Transverse colon (tissue), 4 donors: ENCODE results near the gene PAK1. TPM values are rescaled to one million over a fixed set of nuclear protein-coding genes. Genes with fewer than 3 reads are reported as not detected.

Source experiments
- DNase-seq: peaks from one replicate; pipeline ENCODE4 v3.0.0-alpha.2; 2019
- H3K27ac ChIP-seq, 4 donors: fragments of 200-600 bp; sonication (generic); 2 replicates each; pipeline ENCODE4 v1.5.1; 2016 to 2018; ENCODE audit warnings: inconsistent platforms in 4 of 4
- H3K27me3 ChIP-seq: fragments of 200-600 bp; sonication (generic); 2 replicates; pipeline ENCODE4 v1.5.1; 2017; ENCODE audit warnings: inconsistent platforms
- H3K36me3 ChIP-seq, 4 donors: fragments of 200-600 bp; sonication (generic); 2 replicates each; pipeline ENCODE4 v1.5.1; 2017 to 2019; ENCODE audit warnings: inconsistent platforms in 4 of 4
- H3K4me1 ChIP-seq, 4 donors: fragments of 200-600 bp; sonication (generic); 2 replicates each; pipeline ENCODE4 v1.5.1; 2017 to 2020; ENCODE audit warnings: inconsistent platforms in 4 of 4
- H3K4me3 ChIP-seq, 4 donors: fragments of 200-600 bp; sonication (generic); 1 replicate in 1 of 4; 2 replicates in 3 of 4; pipeline versions ENCODE4 v1.5.1 to v1.6.1; 2017 to 2019; ENCODE audit warnings: inconsistent platforms in 4 of 4
- H3K9me3 ChIP-seq, 2 donors: fragments of 200-600 bp; sonication (generic); 2 replicates each; pipeline ENCODE4 v1.5.1; 2017 to 2019; ENCODE audit warnings: inconsistent platforms in 2 of 2
- CTCF ChIP-seq, 5 experiments: fragments of 200-600 bp in 3 of 5; fragments of 450-650 bp in 2 of 5; sonication (generic) in 3 of 5; IDR thresholded peaks; 1 replicate in 2 of 5; 2 replicates in 3 of 5; pipeline ENCODE4 v1.5.1; 2016 to 2017; ENCODE audit warnings: antibody characterized with exemption in 5 of 5, inconsistent platforms in 3 of 5, mild to moderate bottlenecking in 2 of 5, moderate library complexity in 1 of 5
- POLR2AphosphoS5 ChIP-seq, 3 donors: sonication (generic); formaldehyde crosslinking; IDR thresholded peaks; one replicate each; pipeline ENCODE4 v1.6.1; 2016; ENCODE audit warnings: antibody characterized with exemption in 3 of 3
- WGBS, 2 donors: methylation state at CpG; one replicate each; pipeline ENCODE4 v1.1.5; 2018; ENCODE audit warnings: low coverage in 1 of 2; 5-methylcytosine and 5-hydroxymethylcytosine counted together
- in situ Hi-C, 4 donors: fragments of 200-750 bp; cut with MboI; loops; one replicate each; pipeline versions ENCODE4 v1.15.0 to v1.15.1; 2017; ENCODE audit warnings: low sequenced_read_pairs in 3 of 4, low pct_ligation_motif_present in 1 of 4, low pct_unique_long_range_greater_than_20kb in 1 of 4
- intact Hi-C: fragments of 100-400 bp; cut with DNase I; formaldehyde crosslinking; loops from one replicate; pipeline ENCODE4 v1.15.1; 2023; ENCODE audit warnings: low total_unique reads
- total RNA-seq, 4 donors: library from RNA; depleted of rRNA; stranded (reverse); fragments of >200 nt; gene quantifications; one replicate each; pipeline ENCODE4 v1.1.0, GENCODE V29; 2016

The PAK1 gene
- total RNA-seq, 4 donors from 2014 or later: 104 to 222 (median 128) TPM

GRCh38 chr11:77278595-77279506 lies 195.0 kb downstream of the PAK1 start:
- H3K9me3 ChIP-seq: peaks cover 0 to 8% of the 10 kb centered on the region in 2 donors
- no peaks in the 10 kb centered on the region for H3K27me3 ChIP-seq
- in situ Hi-C loops: no loop called here
- no peak for DNase-seq
- WGBS, 2 donors: 59 to 70% methylated on average over 2 of the region's 2 CpGs
- no peak for TF ChIP-seq POLR2AphosphoS5 (IDR thresholded peaks at IDR 0.05)
- no peak for TF ChIP-seq CTCF (IDR thresholded peaks at IDR 0.05)
- intact Hi-C loops: no loop called here
- H3K36me3 ChIP-seq: no peaks in the 10 kb centered on the region
- H3K27ac ChIP-seq: no peak overlapping the region
- no peaks in the 10 kb centered on the region for H3K4me1 ChIP-seq
- H3K4me3 ChIP-seq: no peak overlapping the region

GRCh38 chr11:77276271-77276670 lies 197.6 kb downstream of the PAK1 start:
- in situ Hi-C loops: no loop called here

More at GRCh38 chr11:77276271-77276670, 197.6 kb downstream of the PAK1 start:
- H3K9me3 ChIP-seq: peaks cover 0 to 8% of the 10 kb centered on the region in 2 donors
- no peak for TF ChIP-seq CTCF (IDR thresholded peaks at IDR 0.05)
- no peak overlapping the region for H3K4me3 ChIP-seq
- H3K27me3 ChIP-seq: no peaks in the 10 kb centered on the region
- no peak for DNase-seq
- no peaks in the 10 kb centered on the region for H3K4me1 ChIP-seq
- no peaks in the 10 kb centered on the region for H3K36me3 ChIP-seq
- no peak overlapping the region for H3K27ac ChIP-seq
- intact Hi-C loops: no loop called here
- WGBS, 2 donors: 86% methylated on average over 2 of the region's 2 CpGs

Other genes with a start within 250 kb of the PAK1 start
- gene GDPD4, start 172.4 kb downstream of the PAK1 start, total RNA-seq: not detected
- 10 to 100 TPM in 1 of 4 donors, 1 to 10 TPM in 3; 2.6 to 10.2 (median 7.4) TPM for gene AQP11, start 115.9 kb upstream of the PAK1 start, total RNA-seq
- gene CLNS1A, start 163.7 kb upstream of the PAK1 start, total RNA-seq: 10 to 100 TPM in 3 of 4 donors, 1 to 10 TPM in 1; 9.4 to 96.3 (median 60.6) TPM